HG03460 (cell line): Measurements from ENCODE around the gene RRP8.

Experiments used
- ATAC-seq: cut with Tn5 transposase; IDR thresholded peaks from one replicate; pipeline ENCODE4 v1.9.1; 2021; ENCODE audit not compliant: unreplicated experiment

RRP8 gene

GRCh38 chr11:6604790-6605189 is 1.4 kb upstream of the RRP8 start:
- ATAC-seq: no peak

GRCh38 chr11:6604081-6604626 is 738 bp upstream of the RRP8 start:
- peak; percentile 44 for ATAC-seq

GRCh38 chr11:6602096-6602940 is 1.1 kb downstream of the RRP8 start:
- no peak for ATAC-seq

- ATAC-seq: no peak
Observed at GRCh38 chr11:6601041-6601461, 2.4 kb downstream of the RRP8 start.

GRCh38 chr11:6599881-6600390 is 3.5 kb downstream of the RRP8 start:
- no peak for ATAC-seq

- no peak for ATAC-seq
Observed at GRCh38 chr11:6599449-6599848, 4.0 kb downstream of the RRP8 start.

- ATAC-seq: no peak
Observed at GRCh38 chr11:6598555-6598954, 4.9 kb downstream of the RRP8 start.

GRCh38 chr11:6596239-6596877 is 7.1 kb downstream of the RRP8 start:
- ATAC-seq: no peak

GRCh38 chr11:6594142-6594768 is 9.2 kb downstream of the RRP8 start:
- no peak for ATAC-seq

GRCh38 chr11:6588018-6588417 is 15.4 kb downstream of the RRP8 start:
- ATAC-seq: no peak

- no peak for ATAC-seq
Observed at GRCh38 chr11:6587360-6587953, 16.0 kb downstream of the RRP8 start.

GRCh38 chr11:6586434-6587359 is 16.7 kb downstream of the RRP8 start:
- ATAC-seq: no peak

- no peak for ATAC-seq
Observed at GRCh38 chr11:6584528-6584927, 18.9 kb downstream of the RRP8 start.

GRCh38 chr11:6583584-6583983 is 19.8 kb downstream of the RRP8 start:
- ATAC-seq: no peak

- no peak for ATAC-seq
Observed at GRCh38 chr11:6579681-6580080, 23.7 kb downstream of the RRP8 start.

- ATAC-seq: no peak
Observed at GRCh38 chr11:6578134-6578533, 25.3 kb downstream of the RRP8 start.

- ATAC-seq: no peak
Observed at GRCh38 chr11:6576471-6577373, 26.7 kb downstream of the RRP8 start.

GRCh38 chr11:6574816-6575715 is 28.4 kb downstream of the RRP8 start:
- ATAC-seq: no peak
